ENCODE data around the gene IGSF11.
"Not testable (repeated sequence)": the region's sequence is repeated elsewhere in the genome, so short reads cannot be mapped to it uniquely, and the experiment has no call there.

IGSF11 gene, protein sequence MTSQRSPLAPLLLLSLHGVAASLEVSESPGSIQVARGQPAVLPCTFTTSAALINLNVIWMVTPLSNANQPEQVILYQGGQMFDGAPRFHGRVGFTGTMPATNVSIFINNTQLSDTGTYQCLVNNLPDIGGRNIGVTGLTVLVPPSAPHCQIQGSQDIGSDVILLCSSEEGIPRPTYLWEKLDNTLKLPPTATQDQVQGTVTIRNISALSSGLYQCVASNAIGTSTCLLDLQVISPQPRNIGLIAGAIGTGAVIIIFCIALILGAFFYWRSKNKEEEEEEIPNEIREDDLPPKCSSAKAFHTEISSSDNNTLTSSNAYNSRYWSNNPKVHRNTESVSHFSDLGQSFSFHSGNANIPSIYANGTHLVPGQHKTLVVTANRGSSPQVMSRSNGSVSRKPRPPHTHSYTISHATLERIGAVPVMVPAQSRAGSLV

DNA sequence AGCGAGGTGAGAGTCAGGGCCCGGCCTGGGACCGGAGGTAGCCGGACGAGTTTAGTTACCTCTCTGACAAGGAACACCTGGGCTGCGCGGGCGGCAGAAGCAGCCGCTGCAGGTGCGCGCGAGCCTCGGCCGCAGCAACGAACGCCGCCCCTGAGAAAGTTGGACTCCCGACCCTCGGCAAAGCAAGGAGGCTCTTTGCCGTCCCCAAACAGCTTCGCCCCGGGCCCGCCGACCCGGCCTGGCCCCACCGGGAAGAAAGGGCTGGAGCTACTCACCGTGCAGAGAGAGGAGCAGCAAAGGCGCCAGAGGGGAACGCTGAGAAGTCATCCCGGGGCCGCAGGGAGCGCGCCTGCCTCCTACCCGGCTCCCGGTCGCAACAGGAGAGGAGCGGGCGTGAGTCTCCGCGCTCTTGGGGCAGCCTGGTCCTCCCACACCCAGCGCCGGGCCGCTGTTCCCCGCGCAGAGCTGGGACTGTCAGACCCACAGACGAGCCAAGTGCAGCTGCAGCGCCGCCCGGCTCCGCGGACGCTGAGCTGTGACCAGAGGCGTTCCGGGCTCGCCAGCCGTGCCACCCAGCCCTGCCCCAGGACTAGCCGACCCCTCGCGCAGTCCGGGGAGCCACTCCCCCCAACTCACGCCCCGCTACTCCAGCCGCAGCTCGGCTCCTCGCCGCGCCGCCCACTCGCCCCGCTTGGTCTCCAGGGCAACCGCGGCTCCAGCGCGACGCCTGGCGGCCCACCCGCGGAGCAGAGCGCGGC, at the start of gene IGSF11:
Gene IGSF11, minus strand, starts transcription at position 591 of the 758 bp plus-strand sequence. Its CDS starts 264 bp downstream, at position 327.
- no peak for DNase-seq

DNA sequence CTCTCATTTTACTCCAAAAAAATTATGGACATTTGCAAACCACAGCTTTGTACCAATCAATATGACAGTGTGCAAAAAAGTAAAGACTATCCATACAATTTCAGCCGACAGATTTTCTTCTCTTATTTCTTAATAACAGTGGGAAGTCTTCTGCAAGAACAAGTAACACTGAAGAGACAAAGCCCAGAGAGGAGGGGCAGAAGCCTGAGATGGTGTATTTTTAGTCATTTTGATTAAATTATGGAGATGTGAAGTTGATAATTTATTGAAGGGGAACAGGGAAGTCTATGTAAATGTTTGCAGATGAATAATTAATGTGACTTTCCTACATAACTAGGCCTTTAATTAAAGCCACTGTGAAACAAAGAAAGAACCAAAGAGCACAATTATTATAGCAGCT, 45.7 kb upstream of the IGSF11 start:
- no peak for DNase-seq

DNA sequence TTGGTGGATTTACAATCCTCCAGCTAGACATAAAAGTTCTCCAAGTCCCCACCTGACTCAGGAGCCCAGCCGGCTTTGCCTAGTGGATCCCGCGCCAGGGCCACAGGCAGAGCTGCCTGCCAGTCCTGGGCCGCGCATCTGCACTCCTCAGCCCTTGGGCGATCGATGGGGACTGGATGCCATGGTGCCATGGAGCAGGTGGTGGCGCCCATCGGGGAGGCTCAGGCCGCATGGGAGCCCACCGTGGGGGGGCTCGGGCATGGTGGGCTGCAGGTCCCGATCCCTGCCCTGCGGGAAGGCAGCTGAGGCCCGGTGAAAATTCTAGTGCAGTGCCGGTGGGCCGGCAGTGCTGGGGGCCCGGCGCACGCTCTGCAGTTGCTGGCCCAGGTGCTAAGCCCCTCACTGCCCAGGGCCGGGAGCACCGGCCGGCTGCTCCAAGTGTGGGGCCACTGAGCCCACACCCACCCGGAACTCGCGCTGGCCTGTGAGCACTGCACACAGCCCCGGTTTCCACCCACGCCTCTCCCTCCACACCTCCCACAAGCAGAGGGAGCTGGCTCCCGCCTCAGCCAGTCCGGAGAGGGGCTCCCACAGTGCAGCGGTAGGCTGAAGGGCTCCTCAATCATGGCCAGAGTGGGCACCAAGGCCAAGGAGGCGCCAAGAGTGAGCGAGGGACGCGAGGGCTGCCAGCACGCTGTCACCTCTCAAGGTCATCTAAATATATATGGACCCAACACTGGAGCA, 38.8 kb upstream of the IGSF11 start:
- no peak for DNase-seq

DNA sequence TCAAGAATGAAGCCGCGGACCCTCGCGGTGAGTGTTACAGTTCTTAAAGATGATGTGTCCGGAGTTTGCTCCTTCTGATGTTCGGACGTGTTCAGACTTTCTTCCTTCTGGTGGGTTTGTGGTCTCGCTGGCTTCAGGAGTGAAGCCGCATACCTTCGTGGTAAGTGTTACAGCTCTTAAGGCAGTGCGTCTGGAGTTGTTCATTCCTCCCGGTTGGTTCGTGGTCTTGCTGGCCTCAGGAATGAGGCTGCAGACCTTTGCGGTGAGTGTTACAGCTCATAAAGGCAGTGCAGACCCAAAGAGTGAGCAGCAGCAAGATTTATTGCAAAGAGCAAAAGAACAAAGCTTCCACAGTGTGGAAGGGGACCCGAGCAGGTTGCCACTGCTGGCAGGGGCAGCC, 37.8 kb upstream of the IGSF11 start:
- DNase-seq = not testable (repeated sequence)

DNA sequence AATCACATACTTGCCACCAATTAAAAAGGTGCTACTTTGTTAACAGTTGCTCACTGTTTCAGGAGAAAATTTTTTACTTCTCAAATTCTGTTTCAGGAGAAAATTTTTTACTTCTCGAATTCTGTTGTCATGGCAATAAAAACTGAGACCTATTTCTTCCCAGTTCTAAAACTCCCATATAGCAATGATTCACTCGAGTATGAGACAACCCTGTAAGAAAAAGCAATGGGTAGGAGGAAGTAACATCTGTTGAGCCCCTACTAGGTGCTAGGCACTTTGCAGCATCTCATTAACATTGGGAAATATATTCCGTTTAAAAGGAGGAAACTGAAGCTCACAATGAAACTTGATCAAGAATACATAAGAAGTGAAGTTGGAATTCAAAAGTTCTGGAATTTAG, 35.1 kb upstream of the IGSF11 start:
- DNase-seq = no peak

DNA sequence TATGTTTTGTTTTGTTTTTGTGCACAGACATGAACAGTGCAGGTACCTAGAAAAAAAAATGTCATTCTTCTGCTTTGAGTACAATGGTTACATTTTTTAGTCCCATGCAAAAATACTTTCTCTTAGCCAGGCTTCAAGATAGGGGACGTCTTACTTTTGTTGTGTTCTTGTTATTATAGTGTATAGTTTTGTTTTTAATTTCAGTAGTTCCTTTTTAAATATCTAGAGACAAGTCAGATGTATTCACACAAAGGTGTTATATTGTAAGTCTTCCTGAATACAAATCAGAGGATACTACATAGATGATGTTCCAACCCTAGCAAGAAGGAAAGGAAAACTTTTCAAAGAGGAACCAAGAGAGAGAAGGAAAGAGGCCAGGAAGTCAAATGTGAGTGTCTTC, 28.8 kb upstream of the IGSF11 start:
- DNase-seq = no peak

DNA sequence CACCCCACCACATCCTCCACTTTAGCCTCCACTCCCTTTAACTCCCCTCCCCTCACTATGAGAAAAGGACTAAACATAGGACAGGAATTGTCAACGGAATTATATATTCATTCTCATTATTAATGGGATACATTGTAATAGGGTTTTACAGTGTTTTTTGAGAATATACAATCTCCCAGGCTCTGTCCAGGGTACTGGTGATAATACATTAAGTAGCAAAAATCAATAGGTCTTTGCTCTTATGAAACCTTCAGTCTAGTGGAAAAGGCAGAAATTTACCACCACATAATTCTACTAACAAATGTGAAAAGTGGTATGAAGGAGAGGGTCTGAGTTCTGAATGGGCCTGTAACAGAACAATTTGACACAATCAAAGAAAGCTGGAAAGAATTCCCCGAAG, 28.2 kb upstream of the IGSF11 start:
- DNase-seq = no peak

DNA sequence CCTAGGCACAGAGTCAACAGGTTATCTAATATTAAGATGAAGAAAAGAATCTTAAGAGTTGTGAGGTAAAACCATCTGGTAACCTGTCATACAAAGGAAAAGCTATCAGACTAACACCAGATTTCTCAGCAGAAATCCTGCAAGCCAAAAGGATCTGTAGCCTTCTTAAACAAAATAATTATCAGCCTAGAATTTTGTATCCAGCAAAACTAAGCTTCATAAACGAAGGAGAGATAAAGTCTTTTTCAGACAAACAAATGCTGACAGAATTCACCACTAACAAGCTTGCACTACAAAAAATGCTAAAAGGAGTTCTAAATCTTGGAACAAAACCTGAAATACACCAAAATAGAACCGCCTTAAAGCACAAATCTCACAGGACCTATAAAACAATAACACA, 9.9 kb upstream of the IGSF11 start:
- no peak for DNase-seq

DNA sequence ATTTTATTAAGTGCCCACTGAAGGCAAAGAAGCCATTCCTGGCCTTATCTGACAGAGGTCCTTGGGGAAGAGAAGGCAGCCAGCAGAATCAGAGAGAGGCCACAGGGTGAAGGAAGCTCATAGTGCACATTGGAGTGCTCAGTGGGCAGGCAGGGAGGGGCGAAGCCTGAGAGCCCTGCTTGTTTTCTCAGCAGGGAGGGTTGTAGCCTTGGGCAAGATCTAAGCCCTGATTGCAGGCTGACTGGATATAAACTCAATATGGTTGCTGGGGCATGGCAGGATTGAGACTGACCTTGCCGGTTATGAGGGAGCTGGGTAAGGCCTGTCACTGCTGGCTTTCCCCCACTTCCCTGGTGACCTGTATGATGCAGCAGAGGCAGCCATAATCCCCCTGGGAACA, 7.5 kb upstream of the IGSF11 start:
- no peak for DNase-seq

DNA sequence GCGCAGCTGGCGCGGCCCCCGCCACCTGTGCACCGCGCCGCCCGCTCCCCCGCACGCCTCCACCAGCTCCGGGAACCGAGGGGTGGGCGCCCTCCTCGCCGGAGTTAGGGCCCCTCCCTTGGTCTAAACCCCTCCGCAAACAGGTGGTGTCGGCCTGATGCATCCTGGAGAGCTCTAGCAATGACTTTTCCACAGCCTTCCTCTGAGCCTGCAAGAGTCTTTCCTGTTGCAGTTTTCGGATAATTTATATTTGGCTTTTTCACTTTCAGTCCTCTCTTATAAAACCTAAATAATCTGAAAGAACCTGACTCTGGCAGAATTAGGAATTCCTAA, 334 bp upstream of the IGSF11 start:
- DNase-seq = no peak

DNA sequence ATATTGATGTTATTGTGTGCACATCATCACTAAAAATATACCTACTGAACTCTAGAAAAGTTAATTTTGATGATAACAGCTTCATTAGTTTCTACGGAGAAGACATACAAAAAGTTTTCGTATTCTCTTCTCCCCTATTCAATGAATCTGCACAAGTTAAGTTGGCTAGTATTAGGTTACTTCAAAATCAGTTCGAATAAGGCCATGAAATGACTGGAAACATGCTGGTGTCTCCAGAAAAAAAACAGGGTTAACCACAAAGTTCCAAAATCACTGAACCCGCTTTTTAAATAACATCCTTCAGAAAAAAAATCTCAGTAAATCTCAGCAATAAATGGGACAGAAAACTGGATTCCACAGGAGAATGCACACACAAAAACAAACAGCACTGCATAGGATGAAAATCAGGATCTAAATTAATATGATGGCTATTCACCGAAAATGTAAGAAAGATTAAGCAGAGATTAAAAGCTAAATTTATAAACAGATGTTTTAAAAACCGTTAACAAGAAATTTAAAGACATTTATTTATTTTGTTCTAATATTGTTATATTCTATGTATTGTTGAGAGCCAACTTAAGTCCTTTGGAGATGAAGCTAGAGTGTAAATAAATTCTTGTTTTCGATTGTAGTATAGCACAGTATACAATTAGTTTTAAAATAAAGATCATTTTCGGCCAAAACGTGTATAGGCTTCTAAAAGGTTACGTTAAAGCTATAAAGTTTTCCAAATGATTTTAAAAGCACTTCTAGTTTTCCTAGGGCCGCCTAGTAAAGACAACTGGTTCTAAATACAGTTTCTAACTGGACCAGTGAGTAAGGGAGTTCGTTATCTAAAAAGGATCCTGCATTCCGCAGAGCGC, 1.0 kb downstream of the IGSF11 start:
- no peak for DNase-seq

DNA sequence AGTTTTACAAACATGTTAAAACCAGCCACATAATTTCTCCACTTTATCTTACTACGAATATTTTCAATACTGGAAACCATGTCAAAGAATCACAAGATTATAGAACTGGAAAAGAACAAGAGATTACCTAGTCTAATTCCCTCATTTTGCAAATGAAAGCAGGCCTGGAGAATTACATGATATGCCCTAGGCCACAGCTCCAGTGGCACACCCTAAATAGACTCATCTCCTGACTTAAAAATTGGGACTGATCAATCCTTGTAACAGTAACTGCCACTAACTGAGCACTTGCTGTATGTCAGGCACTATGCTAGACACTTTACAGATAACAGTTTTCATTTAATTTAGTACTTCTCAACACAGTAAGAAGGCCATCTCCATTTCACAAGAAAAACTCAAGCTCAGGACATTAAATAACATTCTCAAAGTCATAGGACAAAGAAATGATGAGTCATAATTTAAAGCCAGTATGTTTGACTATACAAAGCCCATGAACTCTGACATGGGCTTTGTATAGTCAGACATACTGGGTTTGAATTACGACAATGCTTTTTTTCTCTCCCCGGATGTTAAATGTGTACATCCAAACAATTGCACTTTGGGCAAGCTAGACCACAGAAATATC, 9.4 kb downstream of the IGSF11 start:
- DNase-seq = no peak

DNA sequence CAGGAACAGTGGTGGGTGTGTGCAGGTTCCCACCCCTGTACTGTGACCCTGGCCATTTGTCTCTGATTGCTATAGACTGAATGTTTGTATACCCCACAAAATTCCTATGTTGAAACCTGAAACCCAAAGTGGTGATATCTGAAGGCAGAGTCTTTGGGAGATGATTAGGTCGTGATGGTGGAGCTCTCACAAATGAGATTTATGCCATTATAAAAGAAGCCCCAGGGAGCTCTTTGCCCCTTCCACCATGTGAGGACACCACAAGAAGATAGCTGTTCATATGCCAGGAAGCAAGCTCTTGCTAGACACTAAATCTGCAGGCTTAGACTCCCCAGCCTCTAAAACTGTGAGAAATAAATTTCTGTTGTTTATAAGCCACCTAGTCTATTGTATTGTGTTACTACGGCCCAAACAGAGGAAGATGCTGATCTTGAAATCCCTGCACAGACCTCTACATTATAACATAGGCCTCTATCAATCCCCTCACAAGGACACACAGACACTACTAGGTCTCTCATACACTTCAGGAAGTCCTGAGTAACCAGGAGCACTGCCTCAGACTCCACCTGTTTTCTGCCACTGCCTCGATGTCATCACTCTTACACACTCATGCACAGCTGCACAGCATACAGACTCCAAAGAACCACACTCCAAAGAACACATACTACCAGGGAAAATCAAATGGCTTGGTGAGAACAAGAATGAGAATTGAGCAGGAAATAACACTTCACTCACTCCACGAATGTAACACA, 14.7 kb downstream of the IGSF11 start:
- DNase-seq = no peak

DNA sequence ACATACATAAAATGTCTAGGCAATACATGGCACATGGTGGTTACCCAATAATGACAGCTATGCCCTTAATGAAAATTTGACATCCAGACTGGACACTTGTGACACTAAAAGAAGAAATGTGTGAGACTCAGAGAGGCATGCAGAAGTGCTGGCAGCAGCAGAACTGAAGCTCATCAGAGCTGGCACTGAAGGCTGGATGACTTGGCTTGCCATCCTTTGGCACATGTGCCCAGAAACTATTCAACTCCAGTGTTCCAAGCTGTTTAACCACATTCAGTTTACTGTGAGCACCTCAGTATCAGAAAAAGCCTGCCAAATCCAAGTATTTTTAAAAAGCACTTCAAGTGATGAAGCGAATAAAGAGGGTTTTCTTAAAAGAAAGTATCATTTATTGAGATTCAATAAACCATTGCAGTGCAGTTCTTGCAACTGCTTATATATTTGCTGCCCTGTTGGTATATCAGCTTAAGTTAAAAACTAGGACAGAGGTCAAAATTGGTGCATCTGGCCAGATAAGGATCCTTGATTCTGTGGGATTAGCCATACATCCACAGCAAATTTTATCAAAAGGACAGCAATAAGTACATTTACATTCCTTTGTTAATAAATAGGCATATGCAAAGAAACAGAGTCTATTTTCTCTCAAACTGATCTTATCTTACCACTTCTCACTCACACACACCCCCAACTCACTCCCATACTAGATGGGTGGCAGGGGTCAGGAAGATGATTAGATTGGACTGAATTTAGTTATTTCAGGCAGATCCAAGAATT, 15.8 kb downstream of the IGSF11 start:
- DNase-seq = no peak

DNA sequence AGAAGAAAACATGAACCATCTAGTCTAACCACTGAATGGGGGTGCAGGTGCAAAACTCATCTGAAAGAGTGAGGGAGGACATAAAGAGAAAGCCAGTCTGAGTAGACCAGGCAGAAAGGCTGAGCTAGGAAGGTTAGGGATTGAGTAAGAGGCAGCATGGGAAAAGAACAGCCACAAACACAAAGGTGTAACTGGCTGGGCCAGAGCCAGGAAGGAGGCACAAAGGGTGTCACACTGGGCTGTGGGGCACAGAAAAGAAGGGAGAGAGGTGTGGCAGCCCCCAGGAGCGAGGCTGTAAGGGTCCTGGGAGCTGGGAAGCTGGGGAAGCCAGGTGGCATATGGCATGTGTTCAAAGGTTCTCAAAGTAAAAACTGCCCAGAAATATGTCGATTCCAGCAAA, 18.7 kb downstream of the IGSF11 start:
- no peak for DNase-seq

DNA sequence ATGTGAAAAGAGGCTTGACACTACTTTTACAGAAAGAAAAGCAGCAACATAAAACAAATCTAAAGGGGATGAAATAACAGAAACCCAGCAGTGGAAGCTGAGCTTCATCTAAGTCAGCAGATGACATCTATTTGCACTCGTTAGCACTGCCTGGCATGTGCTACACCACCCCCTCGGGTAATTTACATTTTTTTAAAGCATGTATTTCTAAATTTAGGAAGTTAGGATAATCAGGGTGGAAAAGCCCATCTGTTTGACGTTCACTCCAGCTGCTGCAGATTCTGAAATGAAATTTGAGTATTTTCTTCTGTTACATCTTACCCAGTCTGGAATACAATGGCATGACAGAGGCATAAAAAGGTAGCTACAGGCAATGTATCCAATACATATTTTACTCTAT, 20.7 kb downstream of the IGSF11 start:
- no peak for DNase-seq

DNA sequence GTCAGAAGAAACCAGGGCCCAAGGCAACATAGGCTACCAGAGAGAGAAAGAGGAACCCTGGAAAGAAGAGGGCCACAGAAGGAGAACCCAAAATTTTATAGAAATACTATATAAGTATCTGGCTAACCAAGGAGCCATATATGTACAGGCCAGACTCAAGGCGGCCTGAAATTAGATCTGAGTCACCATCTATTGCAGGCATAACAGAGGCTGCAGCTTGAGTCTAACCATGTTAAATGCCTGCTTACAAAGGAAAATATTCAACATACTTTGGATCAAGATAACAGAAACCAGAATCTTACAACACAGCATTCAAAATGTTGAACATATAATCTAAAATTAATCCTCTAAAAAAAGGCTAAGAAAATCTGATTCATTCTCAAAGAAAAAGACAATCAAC, 23.1 kb downstream of the IGSF11 start:
- DNase-seq = no peak

DNA sequence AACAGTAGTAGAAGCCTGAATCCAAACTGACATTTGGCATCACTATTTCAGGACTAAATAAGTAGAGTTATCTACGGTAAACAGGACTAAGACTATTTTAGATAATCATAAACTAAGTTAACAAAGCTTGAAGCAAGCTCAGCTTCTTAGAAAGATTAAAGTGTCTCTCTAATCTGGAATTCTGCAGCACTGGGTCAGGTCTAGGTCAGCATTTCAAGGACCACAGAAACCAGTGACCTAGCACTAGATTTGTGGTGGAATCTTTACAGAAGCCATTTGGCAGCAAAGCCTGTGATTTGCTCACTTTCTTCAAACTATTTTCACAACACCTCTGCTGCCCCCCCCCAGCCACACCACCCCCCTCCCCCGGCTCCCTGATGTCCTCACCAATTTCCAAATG, 37.5 kb downstream of the IGSF11 start:
- DNase-seq = no peak

DNA sequence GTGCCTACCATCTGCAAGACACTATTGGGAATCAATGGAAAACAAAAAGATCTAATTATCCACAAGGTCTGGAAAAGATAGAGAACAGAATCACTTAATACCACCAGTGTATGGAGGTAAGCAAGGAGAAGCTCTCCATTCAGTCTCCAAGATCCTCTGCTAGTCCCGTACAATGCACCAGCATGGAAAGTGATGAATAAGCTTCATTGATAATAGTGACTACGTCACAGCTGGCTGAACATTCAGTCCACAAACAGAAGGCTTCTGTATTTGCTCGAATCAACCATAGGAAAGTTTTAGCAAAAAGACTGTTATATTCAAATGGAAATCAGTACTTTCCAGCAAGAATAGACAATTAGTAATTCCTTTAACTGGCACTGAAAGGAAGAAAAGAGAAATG, 42.9 kb downstream of the IGSF11 start:
- no peak for DNase-seq

DNA sequence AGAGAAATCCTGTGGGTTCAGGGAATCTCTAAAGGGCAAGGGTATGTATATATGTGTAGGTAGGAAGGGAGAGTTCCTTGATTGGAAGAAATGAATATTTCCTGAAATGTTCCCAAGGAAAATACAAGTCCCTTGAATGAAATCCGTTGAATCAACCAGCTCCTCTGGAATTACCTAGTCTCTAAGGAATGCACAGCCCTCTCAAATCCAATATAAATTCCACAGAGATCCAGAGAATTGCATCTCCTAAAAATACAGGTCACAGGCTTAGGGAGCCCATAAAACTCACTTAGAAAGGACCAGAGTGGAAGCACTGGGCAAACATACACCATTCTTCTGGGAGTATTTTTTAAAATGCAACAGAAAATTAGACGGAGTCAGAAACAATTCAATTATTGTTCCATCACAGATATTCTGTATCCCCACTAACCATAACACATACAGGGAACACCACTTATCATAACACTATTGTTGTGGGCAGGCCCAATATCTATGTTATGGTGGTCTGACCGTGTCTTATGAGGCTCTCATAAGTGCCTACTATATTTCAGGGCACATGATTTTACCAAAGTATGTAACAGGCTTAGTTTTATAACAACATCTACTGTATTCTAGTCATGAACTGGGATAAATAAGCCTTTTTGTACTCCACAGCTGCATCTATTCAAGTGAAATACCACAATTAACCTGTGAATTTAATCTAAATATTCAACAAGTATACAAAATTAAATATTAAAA, 43.7 kb downstream of the IGSF11 start:
- DNase-seq = no peak

Data from NCI-H2081 treated with DMSO at 0.1 percent for 48 hours (cell line).